HL-60 (cell line): ENCODE data around the gene FHAD1.
"Not testable (repeated sequence)": the region's sequence is repeated elsewhere in the genome, so short reads cannot be mapped to it uniquely, and the experiment has no call there.

Experiments used
- DNase-seq, 2 experiments: peaks; one replicate each; pipeline ENCODE4 v3.0.0-alpha.2; 2010 to 2020; ENCODE audit warnings: low read depth in 1 of 2, low spot score in 1 of 2
- H3K27ac ChIP-seq: fragments of 250-450 bp; sonication (Bioruptor Pico); replicated peaks from 2 replicates; pipeline ENCODE4 v1.5.1; 2020; ENCODE audit warnings: mild to moderate bottlenecking, moderate library complexity
- H3K27me3 ChIP-seq: fragments of 250-450 bp; sonication (Bioruptor Pico); 2 replicates; pipeline ENCODE4 v1.5.1; 2021; ENCODE audit warnings: mild to moderate bottlenecking, moderate library complexity; ENCODE audit not compliant: insufficient read depth, poor library complexity, severe bottlenecking
- H3K4me3 ChIP-seq: replicated peaks from 2 replicates; pipeline ENCODE4 v1.5.1; 2011; ENCODE audit warnings: mild to moderate bottlenecking, control low read depth, low read length; ENCODE audit not compliant: insufficient read depth
- GABPA ChIP-seq: IDR thresholded peaks from 2 replicates; pipeline ENCODE4 v1.6.1; 2012; ENCODE audit warnings: low read depth
- POLR2AphosphoS5 ChIP-seq: IDR thresholded peaks from 2 replicates; pipeline ENCODE4 v1.6.1; 2012; ENCODE audit warnings: low read depth
- REST ChIP-seq: IDR thresholded peaks from 2 replicates; pipeline ENCODE4 v1.6.1; 2012; ENCODE audit warnings: low read depth; ENCODE audit not compliant: insufficient replicate concordance
- SPI1 ChIP-seq: IDR thresholded peaks from 2 replicates; pipeline ENCODE4 v1.6.1; 2012; ENCODE audit warnings: low read depth, mild to moderate bottlenecking, borderline replicate concordance
- TF ChIP-seq, protein P1 (sequence below): IDR thresholded peaks from one replicate; pipeline ENCODE4 v1.5.1; 2011; ENCODE audit warnings: low read length, control low read depth, inconsistent platforms; ENCODE audit not compliant: insufficient read depth

FHAD1 gene

GRCh38 chr1:15370268-15370667, 123.2 kb downstream of the FHAD1 start:
- Histone ChIP-seq H3K27ac (no peak overlapping the region), H3K27me3 (no peaks in the 10 kb centered on the region), H3K4me3 (no peak overlapping the region)
- no peak for TF ChIP-seq POLR2AphosphoS5
- DNase-seq, result no peak

GRCh38 chr1:15370781-15371520, 123.9 kb downstream of the FHAD1 start:
- H3K27me3 ChIP-seq, result no peaks in the 10 kb centered on the region
- no peak for TF ChIP-seq REST
- no peak for TF ChIP-seq GABPA
- TF ChIP-seq, protein P1, sequence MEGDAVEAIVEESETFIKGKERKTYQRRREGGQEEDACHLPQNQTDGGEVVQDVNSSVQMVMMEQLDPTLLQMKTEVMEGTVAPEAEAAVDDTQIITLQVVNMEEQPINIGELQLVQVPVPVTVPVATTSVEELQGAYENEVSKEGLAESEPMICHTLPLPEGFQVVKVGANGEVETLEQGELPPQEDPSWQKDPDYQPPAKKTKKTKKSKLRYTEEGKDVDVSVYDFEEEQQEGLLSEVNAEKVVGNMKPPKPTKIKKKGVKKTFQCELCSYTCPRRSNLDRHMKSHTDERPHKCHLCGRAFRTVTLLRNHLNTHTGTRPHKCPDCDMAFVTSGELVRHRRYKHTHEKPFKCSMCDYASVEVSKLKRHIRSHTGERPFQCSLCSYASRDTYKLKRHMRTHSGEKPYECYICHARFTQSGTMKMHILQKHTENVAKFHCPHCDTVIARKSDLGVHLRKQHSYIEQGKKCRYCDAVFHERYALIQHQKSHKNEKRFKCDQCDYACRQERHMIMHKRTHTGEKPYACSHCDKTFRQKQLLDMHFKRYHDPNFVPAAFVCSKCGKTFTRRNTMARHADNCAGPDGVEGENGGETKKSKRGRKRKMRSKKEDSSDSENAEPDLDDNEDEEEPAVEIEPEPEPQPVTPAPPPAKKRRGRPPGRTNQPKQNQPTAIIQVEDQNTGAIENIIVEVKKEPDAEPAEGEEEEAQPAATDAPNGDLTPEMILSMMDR, result no peak
- no peak for TF ChIP-seq SPI1
- TF ChIP-seq POLR2AphosphoS5, result no peak
- no peak overlapping the region for H3K4me3 ChIP-seq
- H3K27ac ChIP-seq, result no peak overlapping the region
- DNase-seq, result no peak

GRCh38 chr1:15371610-15372545, 124.9 kb downstream of the FHAD1 start:
- TF ChIP-seq SPI1 (no peak), REST (no peak), GABPA (no peak), POLR2AphosphoS5 (no peak)
- TF ChIP-seq, protein P1, result no peak
- Histone ChIP-seq H3K27ac (no peak overlapping the region), H3K4me3 (no peak overlapping the region), H3K27me3 (no peaks in the 10 kb centered on the region)
- no peak for DNase-seq

DNA sequence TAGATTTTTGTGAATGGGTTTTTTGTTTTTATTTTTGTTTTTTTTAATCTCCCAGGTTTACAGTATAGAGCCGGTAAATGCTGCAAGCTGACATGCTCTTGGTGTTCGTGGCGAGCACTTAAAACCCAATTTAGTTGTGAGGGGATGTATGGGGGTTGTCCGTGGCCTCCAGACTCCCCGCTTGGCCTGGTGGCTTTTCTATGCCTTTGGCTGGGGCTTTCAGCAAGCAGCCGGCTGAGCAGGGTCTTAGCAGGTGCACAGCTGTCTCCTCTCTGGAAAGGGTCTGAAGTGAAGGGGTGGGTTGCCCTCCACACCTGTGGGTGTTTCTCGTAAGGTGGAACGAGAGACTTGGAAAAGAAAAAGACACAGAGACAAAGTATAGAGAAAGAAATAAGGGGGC, 131.7 kb downstream of the FHAD1 start:
- no peak for DNase-seq
- TF ChIP-seq, protein P1, result no peak
- TF ChIP-seq SPI1 (no peak), GABPA (no peak), POLR2AphosphoS5 (no peak), REST (no peak)
- Histone ChIP-seq H3K4me3 (no peak overlapping the region), H3K27ac (no peak overlapping the region), H3K27me3 (peaks cover 2% of the 10 kb centered on the region)

DNA sequence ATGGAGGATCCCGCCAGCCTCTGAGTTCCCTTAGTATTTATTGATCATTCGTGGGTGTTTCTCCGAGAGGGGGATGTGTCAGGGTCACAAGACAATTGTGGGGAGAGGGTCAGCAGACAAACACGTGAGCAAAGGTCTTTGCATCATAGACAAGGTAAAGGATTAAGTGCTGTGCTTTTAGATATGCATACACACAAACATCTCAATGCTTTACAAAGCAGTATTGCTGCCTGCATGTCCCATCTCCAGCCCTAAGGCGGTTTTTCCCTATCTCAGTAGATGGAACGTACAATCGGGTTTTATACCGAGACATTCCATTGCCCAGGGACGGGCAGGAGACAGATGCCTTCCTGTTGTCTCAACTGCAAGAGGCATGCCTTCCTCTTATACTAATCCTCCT, 132.1 kb downstream of the FHAD1 start:
- not testable (repeated sequence) for H3K27me3 ChIP-seq, DNase-seq, H3K27ac ChIP-seq, H3K4me3 ChIP-seq
